Stimulated activated CD4-positive, alpha-beta T cell treated with anti-CD3 and anti-CD28 coated beads, TNF-alpha, amount 100 ng/mL, for 24 hours (primary cell): ENCODE results near the gene F11.
"Not testable (repeated sequence)": the region's sequence is repeated elsewhere in the genome, so short reads cannot be mapped to it uniquely, and the experiment has no call there.

Source experiments
- DNase-seq, 3 experiments: peaks; one replicate each; pipeline ENCODE4 v3.0.0-alpha.2; 2020; ENCODE audit warnings: low read depth in 3 of 3

F11 gene

GRCh38 chr4:186298031-186298647, 32.1 kb downstream of the F11 start:
- no peak for DNase-seq

DNA sequence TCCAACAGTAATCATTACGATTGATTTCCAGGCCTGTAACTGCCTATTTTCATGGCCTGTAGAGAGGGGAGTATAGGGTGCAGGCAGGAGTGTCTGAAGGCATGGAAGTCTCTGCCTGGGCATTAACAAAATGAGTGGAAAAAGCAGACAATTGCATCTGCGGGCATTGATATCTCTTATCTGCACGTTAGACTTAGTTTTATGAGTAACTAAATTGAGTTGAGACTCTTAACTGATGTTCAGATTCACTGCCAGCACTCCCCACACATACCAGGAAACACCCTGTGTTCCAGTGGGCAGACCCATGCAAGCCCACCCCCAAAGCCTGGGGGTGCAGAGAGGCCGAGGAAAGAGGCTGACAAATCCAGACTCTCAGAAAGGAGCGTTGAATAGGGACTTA, 33.3 kb downstream of the F11 start:
- DNase-seq = no peak

DNA sequence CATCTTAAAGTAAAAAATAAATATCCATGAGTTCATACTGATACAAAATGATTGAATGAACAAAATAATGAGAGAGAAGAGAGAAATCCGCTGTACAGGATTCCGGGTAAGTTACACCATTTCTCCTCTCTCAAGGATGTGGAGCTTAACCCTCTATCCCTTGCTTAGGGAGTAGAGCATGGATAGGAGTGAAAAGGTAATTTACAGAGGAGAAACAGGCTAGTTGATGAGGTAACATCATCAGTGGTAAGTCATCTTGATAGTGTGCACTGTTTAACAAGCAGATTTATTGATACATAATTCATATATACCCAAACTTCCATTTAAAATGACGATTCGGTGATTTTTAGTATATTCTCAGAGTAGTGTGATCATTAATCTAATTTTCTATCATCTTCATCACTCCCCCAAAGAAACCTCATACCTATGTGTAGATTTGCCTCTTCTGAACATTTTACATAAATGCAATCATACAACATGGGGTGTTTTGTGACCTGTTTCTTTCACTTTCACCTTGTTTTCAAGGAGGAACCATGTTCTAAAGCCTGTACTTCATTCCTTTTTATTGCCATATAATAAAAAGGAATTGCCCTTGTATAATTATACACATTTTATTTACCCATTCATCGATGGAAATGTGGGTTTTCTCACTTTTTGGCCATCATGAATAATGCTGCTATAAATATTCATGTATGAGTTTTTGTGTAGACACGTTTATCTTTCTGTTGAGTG, 34.8 kb downstream of the F11 start:
- no peak for DNase-seq

DNA sequence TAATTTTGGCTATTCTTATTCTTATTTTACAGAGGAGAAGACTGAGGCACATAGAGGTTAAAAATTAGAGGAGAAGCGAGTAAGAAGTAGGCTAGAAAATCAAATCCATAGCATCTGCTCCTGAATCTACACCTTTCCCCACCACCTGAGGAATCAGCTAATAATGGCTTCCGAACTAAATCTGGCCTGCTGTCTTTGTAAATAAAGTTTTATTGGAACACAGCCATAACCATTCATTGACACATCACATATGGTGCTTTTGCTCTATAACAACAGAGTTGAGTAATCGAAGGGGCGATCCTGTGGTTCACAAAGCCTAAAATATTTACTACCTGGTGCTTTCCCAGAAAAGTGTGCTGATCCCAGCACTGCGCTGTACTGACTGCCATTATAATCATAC, 38.2 kb downstream of the F11 start:
- DNase-seq = no peak

GRCh38 chr4:186304866-186305505, 39.0 kb downstream of the F11 start:
- DNase-seq = no peak

- DNase-seq = no peak
These were observed 41.5 kb downstream of the F11 start for GRCh38 chr4:186307497-186307896.

DNA sequence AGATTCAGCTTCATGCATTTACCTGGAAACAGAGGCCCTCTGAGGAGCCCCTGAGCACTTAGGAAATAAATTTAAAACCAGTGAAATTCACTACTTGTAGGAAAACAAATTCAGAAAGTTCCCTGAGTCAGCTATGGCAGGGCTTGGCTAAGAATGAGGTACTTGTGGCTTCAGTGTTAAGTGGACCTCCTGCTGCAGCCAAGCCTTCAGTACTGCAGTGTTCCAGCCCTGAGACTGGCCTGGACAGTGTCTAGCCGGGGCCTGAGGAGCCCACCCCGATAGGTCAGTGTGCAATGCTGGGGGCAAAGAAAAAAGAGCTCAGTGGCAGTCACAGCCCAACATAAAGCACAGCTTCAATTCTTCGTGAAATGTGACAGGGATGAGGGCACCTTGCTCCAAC, 41.9 kb downstream of the F11 start:
- DNase-seq = no peak

GRCh38 chr4:186318481-186318880, 52.5 kb downstream of the F11 start:
- no peak for DNase-seq

DNA sequence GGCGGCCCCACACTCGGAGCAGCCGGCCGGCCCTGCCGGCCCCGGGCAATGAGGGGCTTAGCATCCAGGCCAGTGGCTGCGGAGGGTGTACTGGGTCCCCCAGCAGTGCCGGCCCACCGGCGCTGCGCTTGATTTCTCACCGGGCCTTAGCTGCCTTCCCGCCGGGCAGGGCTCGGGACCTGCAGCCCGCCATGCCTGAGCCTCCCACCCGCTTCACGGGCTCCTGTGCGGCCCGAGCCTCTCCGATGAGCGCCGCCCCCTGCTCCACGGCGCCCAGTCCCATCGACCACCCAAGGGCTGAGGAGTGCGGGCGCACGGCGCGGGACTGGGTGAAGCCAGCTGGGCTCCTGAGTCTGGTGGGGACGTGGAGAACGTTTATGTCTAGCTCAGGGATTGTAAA, 58.7 kb downstream of the F11 start:
- DNase-seq = not testable (repeated sequence)

DNA sequence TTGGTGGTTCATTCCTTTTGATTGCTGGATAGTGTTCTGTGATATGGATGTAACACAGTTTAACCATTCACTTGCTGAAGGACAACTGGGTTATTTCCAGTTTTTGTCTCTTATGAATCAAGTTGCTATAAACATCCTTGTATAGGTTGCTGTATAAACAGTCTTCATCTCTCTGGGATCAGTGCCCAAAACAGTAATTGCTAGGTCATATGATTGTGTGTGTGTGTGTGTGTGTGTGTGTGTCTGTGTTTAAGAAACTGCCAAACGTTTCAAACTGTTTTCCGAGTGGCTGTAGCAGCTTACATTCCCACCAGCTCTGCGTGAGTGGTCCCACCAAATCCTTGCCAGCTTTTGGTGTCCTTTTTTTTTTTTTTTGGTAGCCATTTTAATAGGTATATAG, 60.4 kb downstream of the F11 start:
- no peak for DNase-seq

GRCh38 chr4:186329372-186329771, 63.4 kb downstream of the F11 start:
- no peak for DNase-seq

GRCh38 chr4:186330368-186330767, 64.4 kb downstream of the F11 start:
- DNase-seq = no peak

GRCh38 chr4:186335793-186336192, 69.8 kb downstream of the F11 start:
- no peak for DNase-seq
